RCC 7860 (cell line): ENCODE data around the gene SLC8A2.

ENCODE experiments used
- DNase-seq: peaks from one replicate; pipeline ENCODE4 v3.0.0-alpha.2; 2015; ENCODE audit warnings: low spot score
- FAIRE-seq: peaks from 2 replicates; lab custom pipeline; 2012; peaks lifted over from hg19 to GRCh38; lab: Jason Lieb, UNC

The SLC8A2 gene

GRCh38 chr19:47505506-47505905 is 33.8 kb upstream of the SLC8A2 start:
- FAIRE-seq = no peak

GRCh38 chr19:47503826-47504150 is 32.1 kb upstream of the SLC8A2 start:
- no peak for FAIRE-seq
- no peak for DNase-seq

More at GRCh38 chr19:47505506-47505905, 33.8 kb upstream of the SLC8A2 start:
- DNase-seq = no peak

GRCh38 chr19:47503130-47503825 is 31.6 kb upstream of the SLC8A2 start:
- FAIRE-seq (no peak), DNase-seq (no peak)

- no peak for FAIRE-seq
Observed at GRCh38 chr19:47499863-47500830, 28.5 kb upstream of the SLC8A2 start.

GRCh38 chr19:47499371-47499770 is 27.7 kb upstream of the SLC8A2 start:
- FAIRE-seq (no peak), DNase-seq (no peak)

More at GRCh38 chr19:47499863-47500830, 28.5 kb upstream of the SLC8A2 start:
- DNase-seq = no peak

GRCh38 chr19:47498561-47498960 is 26.9 kb upstream of the SLC8A2 start:
- DNase-seq (no peak), FAIRE-seq (no peak)

- no peak for FAIRE-seq
Observed at GRCh38 chr19:47497821-47498520, 26.3 kb upstream of the SLC8A2 start.

GRCh38 chr19:47497050-47497766 is 25.5 kb upstream of the SLC8A2 start:
- no peak for DNase-seq
- FAIRE-seq = no peak

More at GRCh38 chr19:47497821-47498520, 26.3 kb upstream of the SLC8A2 start:
- no peak for DNase-seq

- DNase-seq (no peak), FAIRE-seq (no peak)
Observed at GRCh38 chr19:47495478-47496372, 24.0 kb upstream of the SLC8A2 start.

GRCh38 chr19:47494729-47495128 is 23.0 kb upstream of the SLC8A2 start:
- DNase-seq = no peak
- FAIRE-seq = no peak

- DNase-seq (no peak), FAIRE-seq (no peak)
Observed at GRCh38 chr19:47494211-47494547, 22.5 kb upstream of the SLC8A2 start.

GRCh38 chr19:47493378-47494210 is 21.9 kb upstream of the SLC8A2 start:
- no peak for FAIRE-seq
- DNase-seq = no peak

GRCh38 chr19:47492571-47493377 is 21.1 kb upstream of the SLC8A2 start:
- DNase-seq (no peak), FAIRE-seq (no peak)

GRCh38 chr19:47492137-47492533 is 20.4 kb upstream of the SLC8A2 start:
- FAIRE-seq = no peak

GRCh38 chr19:47491358-47492136 is 19.9 kb upstream of the SLC8A2 start:
- FAIRE-seq (no peak), DNase-seq (no peak)

More at GRCh38 chr19:47492137-47492533, 20.4 kb upstream of the SLC8A2 start:
- no peak for DNase-seq

GRCh38 chr19:47490847-47491246 is 19.2 kb upstream of the SLC8A2 start:
- DNase-seq (no peak), FAIRE-seq (no peak)

GRCh38 chr19:47490031-47490430 is 18.3 kb upstream of the SLC8A2 start:
- no peak for FAIRE-seq
- DNase-seq = no peak
